HepG2 (cell line): Measurements from ENCODE around the gene CRIM1. TPM values are rescaled to one million over a fixed set of nuclear protein-coding genes. Genes with fewer than 3 reads are reported as not detected.

Experiments
- ARID3A ChIP-seq: IDR thresholded peaks from 2 replicates; pipeline ENCODE4 v1.6.1; 2012; ENCODE audit warnings: low read depth, low read length, improper control_type of control experiment
- ARNT2 ChIP-seq: sonication (generic); formaldehyde crosslinking; IDR thresholded peaks from 2 replicates; pipeline ENCODE4 v1.8.0; 2022; ENCODE audit warnings: mild to moderate bottlenecking, low read depth, missing genetic modification reagents, moderate library complexity
- HMGXB4 ChIP-seq, 2 experiments: sonication (generic) in 1 of 2; formaldehyde crosslinking in 1 of 2; IDR thresholded peaks; 2 replicates each; pipeline versions ENCODE4 v1.4.0 to v1.6.1; 2018 to 2020; ENCODE audit warnings: missing genetic modification reagents in 2 of 2, borderline replicate concordance in 1 of 2, low read depth in 1 of 2, mild to moderate bottlenecking in 1 of 2, missing biosample characterization in 1 of 2
- HNRNPH1 ChIP-seq: fragments of 200-400 bp; formaldehyde crosslinking; optimal IDR thresholded peaks from 2 replicates; pipeline ENCODE3; 2017; ENCODE audit warnings: mild to moderate bottlenecking, low read depth, low read length
- KDM3A ChIP-seq: IDR thresholded peaks from 2 replicates; pipeline ENCODE4 v1.6.1; 2018; ENCODE audit warnings: low read depth, missing compliant biosample characterization
- NFIC ChIP-seq: IDR thresholded peaks from 2 replicates; pipeline ENCODE4 v1.6.1; 2012; ENCODE audit warnings: mild to moderate bottlenecking, low read length, inconsistent platforms
- PBX3 ChIP-seq: sonication (generic); formaldehyde crosslinking; IDR thresholded peaks from 2 replicates; pipeline ENCODE4 v1.8.1; 2023; ENCODE audit warnings: missing genetic modification reagents, inconsistent platforms, borderline replicate concordance
- RARA ChIP-seq: IDR thresholded peaks from 2 replicates; pipeline ENCODE4 v1.6.1; 2016; ENCODE audit warnings: missing genetic modification reagents, missing compliant biosample characterization
- ZNF318 ChIP-seq: sonication (generic); formaldehyde crosslinking; IDR thresholded peaks from 2 replicates; pipeline ENCODE4 v1.4.0; 2020; ENCODE audit warnings: mild to moderate bottlenecking, missing genetic modification reagents
- ZNF383 ChIP-seq: sonication (generic); formaldehyde crosslinking; IDR thresholded peaks from 2 replicates; pipeline ENCODE4 v1.4.0; 2020; ENCODE audit warnings: missing genetic modification reagents, mild to moderate bottlenecking, borderline replicate concordance
- ZNF430 ChIP-seq: sonication (generic); formaldehyde crosslinking; IDR thresholded peaks from 2 replicates; pipeline ENCODE4 v1.9.0; 2021; ENCODE audit warnings: mild to moderate bottlenecking, missing genetic modification reagents
- ZNF563 ChIP-seq: sonication (generic); formaldehyde crosslinking; IDR thresholded peaks from 2 replicates; pipeline ENCODE4 v1.8.0; 2022; ENCODE audit warnings: mild to moderate bottlenecking, moderate library complexity, missing genetic modification reagents
- ZNF577 ChIP-seq: sonication (generic); formaldehyde crosslinking; IDR thresholded peaks from 2 replicates; pipeline ENCODE4 v1.4.0; 2020; ENCODE audit warnings: mild to moderate bottlenecking, low read depth, missing genetic modification reagents, borderline replicate concordance
- ZNF749 ChIP-seq: sonication (generic); formaldehyde crosslinking; IDR thresholded peaks from 2 replicates; pipeline ENCODE4 v1.8.0; 2022; ENCODE audit warnings: mild to moderate bottlenecking, missing genetic modification reagents, moderate library complexity, borderline replicate concordance
- ZNF768 ChIP-seq: sonication (generic); formaldehyde crosslinking; IDR thresholded peaks from 2 replicates; pipeline ENCODE4 v1.4.0; 2020; ENCODE audit warnings: missing genetic modification reagents
- polyA plus RNA-seq, 8 experiments: library from polyadenylated mRNA; depleted of rRNA in 3 of 8; stranded (reverse) in 7 of 8; unstranded in 1 of 8; fragments of >200 nt; fragmentation: Illumina TruSeq in 4 of 8; extraction: Trizol in 4 of 8; gene quantifications; 2 replicates each; pipeline versions ENCODE4 v1.2.1 to v1.2.3, GENCODE V29; 2011 to 2016; ENCODE audit warnings: low read depth in 4 of 8, missing spikeins in 1 of 8, mixed read lengths in 1 of 8; ENCODE audit not compliant: insufficient read depth in 1 of 8
- total RNA-seq, 5 experiments: library from RNA; depleted of rRNA; stranded (reverse); fragments of >200 nt; fragmentation: Illumina TruSeq; extraction: Trizol; gene quantifications; 2 replicates each; pipeline ENCODE4 v1.2.3, GENCODE V29; 2016; ENCODE audit warnings: low read depth in 1 of 5

The CRIM1 gene
- total and polyA plus RNA-seq, 2 of the 13 experiments (the other 11 are each of a cell fraction or from before 2014, with no cell fraction given) = 39.1 to 69.9 TPM

GRCh38 chr2:36356990-36357846 lies 1.6 kb downstream of the CRIM1 start (continued):
- TF ChIP-seq ZNF318 (CRISPR knock-in tag) (no peak), ZNF383 (CRISPR knock-in tag) (no peak), NFIC (peak; percentile 41; the same call in 1 of the 2 replicates), RARA (CRISPR knock-in tag) (no peak), ARID3A (no peak), HNRNPH1 (no peak), ZNF563 (CRISPR knock-in tag) (peak; percentile 63; the same call in 1 of the 2 replicates), ARNT2 (peak; percentile 59; the same call in 1 of the 2 replicates), ZNF577 (CRISPR knock-in tag) (no peak), HMGXB4 (CRISPR knock-in tag; IDR thresholded peaks at IDR 0.05; ENCODE audit: borderline replicate concordance in 1 of 2, low read depth in 1 of 2) (peak; percentile 55 to 87), ZNF749 (no peak), PBX3 (CRISPR knock-in tag) (no peak), KDM3A (CRISPR knock-in tag) (0 out of 2 replicates have a peak, but pooled peaks have one; percentile 25), ZNF430 (CRISPR knock-in tag) (no peak), ZNF768 (no peak; the same call in 1 of the 2 replicates)
